HCT116 (cell line): ENCODE results near the gene HMGCS2.

Experiments used
- CEBPB ChIP-seq: IDR thresholded peaks from 2 replicates; pipeline ENCODE4 v1.6.1; 2012; ENCODE audit warnings: low read depth
- FOSL1 ChIP-seq: IDR thresholded peaks from 2 replicates; pipeline ENCODE4 v1.6.1; 2012; ENCODE audit warnings: low read depth
- JUND ChIP-seq: IDR thresholded peaks from 2 replicates; pipeline ENCODE4 v1.6.1; 2012
- POLR2A ChIP-seq: IDR thresholded peaks from 2 replicates; pipeline ENCODE4 v1.7.0; 2011; ENCODE audit warnings: borderline replicate concordance; ENCODE audit not compliant: insufficient read depth, insufficient read length; ENCODE audit errors: extremely low read depth
- POLR2AphosphoS5 ChIP-seq: IDR thresholded peaks from 2 replicates; pipeline ENCODE4 v1.6.1; 2011; ENCODE audit warnings: mild to moderate bottlenecking, low read depth, low read length, moderate library complexity
- SIN3A ChIP-seq: IDR thresholded peaks from 2 replicates; pipeline ENCODE4 v1.6.1; 2012; ENCODE audit warnings: low read depth
- YY1 ChIP-seq: IDR thresholded peaks from 2 replicates; pipeline ENCODE4 v1.6.1; 2011; ENCODE audit warnings: low read length, low read depth, moderate library complexity, mild to moderate bottlenecking; ENCODE audit not compliant: insufficient replicate concordance; ENCODE audit errors: extremely low read depth
- ZNF274 ChIP-seq: fragments of 200-500 bp; sonication (Bioruptor generic); IDR thresholded peaks from 2 replicates; pipeline ENCODE4 v1.6.1; 2014; ENCODE audit warnings: mild to moderate bottlenecking, low read depth, low read length, inconsistent platforms
- TF ChIP-seq, protein P1 (sequence below), 3 experiments: fragments of 200-600 bp in 1 of 3; sonication (generic) in 1 of 3; IDR thresholded peaks in 2 of 3; conservative IDR thresholded peaks in 1 of 3; 2 replicates each; pipeline ENCODE4 v1.5.1; 2012 to 2017; ENCODE audit warnings: low read depth in 2 of 3, low read length in 2 of 3, antibody characterized with exemption in 1 of 3, borderline replicate concordance in 1 of 3, control low read depth in 1 of 3, mild to moderate bottlenecking in 1 of 3, mixed read lengths in 1 of 3, mixed run types in 1 of 3, moderate library complexity in 1 of 3; ENCODE audit not compliant: insufficient read depth in 1 of 3
- TF ChIP-seq, protein P2 (sequence below): IDR thresholded peaks from 2 replicates; pipeline ENCODE4 v1.6.1; 2012; ENCODE audit warnings: low read depth

DNA sequence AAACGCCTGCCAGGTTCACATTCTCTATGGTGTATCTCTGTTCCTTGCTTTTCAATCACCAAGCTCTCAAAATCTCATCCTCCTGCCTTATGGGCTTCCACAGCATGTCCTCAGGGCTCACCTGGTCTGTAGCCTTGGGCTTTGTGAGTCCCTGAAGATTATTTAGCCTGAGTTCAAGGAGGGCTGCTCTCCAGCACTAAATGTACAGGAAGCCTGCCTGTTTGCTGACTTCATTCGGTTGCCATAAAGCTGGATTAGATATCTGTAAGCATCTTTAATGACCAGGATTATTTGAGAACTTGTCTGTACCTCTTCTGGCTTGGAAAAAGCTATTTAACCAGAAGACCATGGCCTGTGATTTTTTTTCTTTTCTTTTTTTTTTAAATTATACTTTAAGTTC is 49.5 kb upstream of the HMGCS2 start:
- TF ChIP-seq, protein P1, sequence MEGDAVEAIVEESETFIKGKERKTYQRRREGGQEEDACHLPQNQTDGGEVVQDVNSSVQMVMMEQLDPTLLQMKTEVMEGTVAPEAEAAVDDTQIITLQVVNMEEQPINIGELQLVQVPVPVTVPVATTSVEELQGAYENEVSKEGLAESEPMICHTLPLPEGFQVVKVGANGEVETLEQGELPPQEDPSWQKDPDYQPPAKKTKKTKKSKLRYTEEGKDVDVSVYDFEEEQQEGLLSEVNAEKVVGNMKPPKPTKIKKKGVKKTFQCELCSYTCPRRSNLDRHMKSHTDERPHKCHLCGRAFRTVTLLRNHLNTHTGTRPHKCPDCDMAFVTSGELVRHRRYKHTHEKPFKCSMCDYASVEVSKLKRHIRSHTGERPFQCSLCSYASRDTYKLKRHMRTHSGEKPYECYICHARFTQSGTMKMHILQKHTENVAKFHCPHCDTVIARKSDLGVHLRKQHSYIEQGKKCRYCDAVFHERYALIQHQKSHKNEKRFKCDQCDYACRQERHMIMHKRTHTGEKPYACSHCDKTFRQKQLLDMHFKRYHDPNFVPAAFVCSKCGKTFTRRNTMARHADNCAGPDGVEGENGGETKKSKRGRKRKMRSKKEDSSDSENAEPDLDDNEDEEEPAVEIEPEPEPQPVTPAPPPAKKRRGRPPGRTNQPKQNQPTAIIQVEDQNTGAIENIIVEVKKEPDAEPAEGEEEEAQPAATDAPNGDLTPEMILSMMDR (IDR thresholded peaks at IDR 0.05 in 2 of 3, conservative IDR thresholded peaks at IDR 0.05 in 1 of 3; ENCODE audit: borderline replicate concordance in 1 of 3, insufficient read depth in 1 of 3, low read depth in 2 of 3, low read length in 2 of 3): no peak
- TF ChIP-seq FOSL1: no peak
- TF ChIP-seq JUND: no peak
- TF ChIP-seq, protein P2, sequence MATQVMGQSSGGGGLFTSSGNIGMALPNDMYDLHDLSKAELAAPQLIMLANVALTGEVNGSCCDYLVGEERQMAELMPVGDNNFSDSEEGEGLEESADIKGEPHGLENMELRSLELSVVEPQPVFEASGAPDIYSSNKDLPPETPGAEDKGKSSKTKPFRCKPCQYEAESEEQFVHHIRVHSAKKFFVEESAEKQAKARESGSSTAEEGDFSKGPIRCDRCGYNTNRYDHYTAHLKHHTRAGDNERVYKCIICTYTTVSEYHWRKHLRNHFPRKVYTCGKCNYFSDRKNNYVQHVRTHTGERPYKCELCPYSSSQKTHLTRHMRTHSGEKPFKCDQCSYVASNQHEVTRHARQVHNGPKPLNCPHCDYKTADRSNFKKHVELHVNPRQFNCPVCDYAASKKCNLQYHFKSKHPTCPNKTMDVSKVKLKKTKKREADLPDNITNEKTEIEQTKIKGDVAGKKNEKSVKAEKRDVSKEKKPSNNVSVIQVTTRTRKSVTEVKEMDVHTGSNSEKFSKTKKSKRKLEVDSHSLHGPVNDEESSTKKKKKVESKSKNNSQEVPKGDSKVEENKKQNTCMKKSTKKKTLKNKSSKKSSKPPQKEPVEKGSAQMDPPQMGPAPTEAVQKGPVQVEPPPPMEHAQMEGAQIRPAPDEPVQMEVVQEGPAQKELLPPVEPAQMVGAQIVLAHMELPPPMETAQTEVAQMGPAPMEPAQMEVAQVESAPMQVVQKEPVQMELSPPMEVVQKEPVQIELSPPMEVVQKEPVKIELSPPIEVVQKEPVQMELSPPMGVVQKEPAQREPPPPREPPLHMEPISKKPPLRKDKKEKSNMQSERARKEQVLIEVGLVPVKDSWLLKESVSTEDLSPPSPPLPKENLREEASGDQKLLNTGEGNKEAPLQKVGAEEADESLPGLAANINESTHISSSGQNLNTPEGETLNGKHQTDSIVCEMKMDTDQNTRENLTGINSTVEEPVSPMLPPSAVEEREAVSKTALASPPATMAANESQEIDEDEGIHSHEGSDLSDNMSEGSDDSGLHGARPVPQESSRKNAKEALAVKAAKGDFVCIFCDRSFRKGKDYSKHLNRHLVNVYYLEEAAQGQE: no peak
- no peak for TF ChIP-seq POLR2AphosphoS5
- TF ChIP-seq YY1: no peak
- no peak for TF ChIP-seq SIN3A
- TF ChIP-seq CEBPB: no peak
- no peak for TF ChIP-seq ZNF274
- no peak for TF ChIP-seq POLR2A
